HG03095 (cell line): ENCODE results near the gene PSMB8.

ENCODE experiments used
- ATAC-seq: cut with Tn5 transposase; IDR thresholded peaks from one replicate; pipeline ENCODE4 v1.9.1; 2021; ENCODE audit warnings: moderate library complexity; ENCODE audit not compliant: unreplicated experiment

The PSMB8 gene

DNA sequence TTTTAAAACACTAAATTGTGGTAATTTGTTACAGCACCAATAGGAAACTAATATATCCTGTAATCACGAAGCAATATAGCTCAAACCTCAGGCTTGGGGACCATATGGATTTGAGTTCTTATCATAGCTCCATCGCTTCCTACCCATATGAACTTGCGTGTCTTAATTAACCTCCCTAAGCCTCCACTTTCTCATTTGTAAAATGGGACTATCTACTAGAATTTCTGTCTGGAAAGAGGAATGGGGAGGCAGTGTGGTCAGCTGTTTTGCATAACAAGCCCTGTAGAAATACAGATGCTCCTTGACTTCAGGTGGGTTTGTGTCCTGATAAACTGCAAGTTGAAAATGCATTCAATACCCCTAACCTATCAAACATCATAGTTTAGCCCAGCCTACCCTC lies 44.1 kb downstream of the PSMB8 start:
- ATAC-seq = no peak

DNA sequence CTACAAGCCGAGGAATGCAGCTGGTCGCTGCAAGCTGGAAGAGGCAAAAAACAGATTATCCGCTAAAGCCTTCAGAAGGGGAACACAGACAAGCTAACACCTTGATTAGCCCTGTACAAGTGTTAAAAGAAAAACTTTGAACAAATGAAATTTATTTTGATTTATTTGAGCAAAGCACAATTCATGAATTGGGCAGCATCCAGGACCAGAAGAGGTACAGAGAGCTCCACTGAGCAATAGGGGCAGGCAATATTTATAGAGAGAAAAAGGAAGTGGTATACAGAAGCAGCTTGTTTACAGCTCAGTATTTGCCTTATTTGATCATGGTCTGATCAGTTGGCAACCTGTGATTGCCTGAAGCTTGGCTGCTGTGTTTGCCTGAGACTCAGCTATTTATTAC lies 44.7 kb downstream of the PSMB8 start:
- no peak for ATAC-seq

DNA sequence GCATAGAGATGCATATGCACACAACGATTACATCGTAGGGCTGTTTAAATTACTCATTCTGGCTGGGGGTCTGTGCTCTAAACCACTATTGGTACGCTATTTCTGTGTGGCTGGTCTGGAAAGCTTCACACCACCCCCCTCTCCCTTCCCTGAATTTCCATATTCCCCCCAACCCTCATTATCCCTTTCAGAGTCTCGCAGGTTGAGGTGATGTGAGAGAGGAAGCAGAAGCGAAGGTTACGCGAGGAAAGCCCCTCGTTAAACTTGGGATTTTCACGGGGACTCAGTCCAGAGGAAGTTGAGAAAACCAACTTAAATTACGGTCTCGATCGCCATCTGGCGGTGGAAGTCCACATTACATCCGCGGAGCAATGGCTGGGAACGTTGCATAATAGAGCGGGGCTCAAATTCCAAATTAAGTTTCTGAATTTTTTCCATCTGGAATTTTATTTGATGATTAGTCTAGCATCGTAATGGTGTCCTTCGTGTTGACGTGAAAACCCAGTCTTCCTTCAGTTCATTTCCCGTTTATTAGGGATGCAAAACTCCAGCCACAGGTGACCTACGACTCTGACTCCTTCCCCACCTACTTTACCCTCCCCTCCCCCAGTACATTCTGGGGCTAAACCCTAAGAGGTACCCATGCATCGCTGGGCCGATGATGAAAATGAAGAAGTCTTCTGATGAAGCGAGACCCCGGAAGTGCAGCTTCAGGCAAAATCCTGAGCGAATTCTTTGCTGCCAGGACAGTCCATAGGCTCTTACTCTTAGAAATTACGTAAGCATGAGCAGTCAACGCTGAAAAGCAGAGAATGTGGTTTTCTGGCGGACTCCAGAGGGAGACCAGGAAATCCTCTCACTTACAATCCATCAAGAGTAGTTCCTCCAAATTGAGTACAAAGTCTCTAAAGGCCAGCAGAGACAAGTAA lies 46.7 kb downstream of the PSMB8 start:
- ATAC-seq = no peak

- no peak for ATAC-seq
Measured at GRCh38 chr6:32794510-32794909, 49.3 kb downstream of the PSMB8 start.

- ATAC-seq = no peak
Measured at GRCh38 chr6:32792901-32793435, 50.9 kb downstream of the PSMB8 start.
